Large intestine (tissue), 3 donors: Measurements from ENCODE around the gene FRAS1. TPM values are rescaled to one million over a fixed set of nuclear protein-coding genes. Genes with fewer than 3 reads are reported as not detected.
"Not testable (repeated sequence)": the region's sequence is repeated elsewhere in the genome, so short reads cannot be mapped to it uniquely, and the experiment has no call there.

ENCODE experiments used
- DNase-seq, 2 donors: peaks; one replicate each; pipeline versions ENCODE4 v3.0.0 to v3.0.0-alpha.2; 2013
- H3K27ac ChIP-seq: one replicate; pipeline ENCODE4 v1.5.1; 2013; ENCODE audit warnings: low read length
- H3K27me3 ChIP-seq: 2 replicates; pipeline ENCODE4 v1.6.1; 2013; ENCODE audit warnings: low read length; ENCODE audit not compliant: control insufficient read depth, insufficient read depth
- H3K36me3 ChIP-seq: 2 replicates; pipeline ENCODE4 v1.6.1; 2013; ENCODE audit warnings: low read length; ENCODE audit not compliant: control insufficient read depth, insufficient read depth
- H3K4me1 ChIP-seq: one replicate; pipeline ENCODE4 v1.6.1; 2013; ENCODE audit warnings: low read length; ENCODE audit not compliant: control insufficient read depth, insufficient read depth
- H3K4me3 ChIP-seq: one replicate; pipeline ENCODE4 v1.5.1; 2013; ENCODE audit warnings: low read length
- H3K9me3 ChIP-seq: one replicate; pipeline ENCODE4 v1.6.1; 2013; ENCODE audit warnings: mild to moderate bottlenecking, low read depth, low read length, moderate library complexity; ENCODE audit not compliant: control insufficient read depth
- WGBS: methylation state at CpG from one replicate; pipeline ENCODE4 v1.1.5; 2013; ENCODE audit warnings: low lambda C conversion rate; ENCODE audit not compliant: insufficient coverage; 5-methylcytosine and 5-hydroxymethylcytosine counted together
- polyA plus RNA-seq: library from polyadenylated mRNA; unstranded; fragments of 120-200 nt; gene quantifications from one replicate; pipeline ENCODE4 v1.2.1, GENCODE V29; 2013

FRAS1 gene
- polyA plus RNA-seq, 1 donor = 12.9 TPM

- H3K27ac ChIP-seq = no peak overlapping the region
- whole genome bisulfite sequencing = no CpG with 5 or more reads among the region's 7 CpGs
- peaks cover 14% of the 10 kb centered on the region for H3K36me3 ChIP-seq
These were observed 210.7 kb downstream of the FRAS1 start for GRCh38 chr4:78267790-78268189.

DNA sequence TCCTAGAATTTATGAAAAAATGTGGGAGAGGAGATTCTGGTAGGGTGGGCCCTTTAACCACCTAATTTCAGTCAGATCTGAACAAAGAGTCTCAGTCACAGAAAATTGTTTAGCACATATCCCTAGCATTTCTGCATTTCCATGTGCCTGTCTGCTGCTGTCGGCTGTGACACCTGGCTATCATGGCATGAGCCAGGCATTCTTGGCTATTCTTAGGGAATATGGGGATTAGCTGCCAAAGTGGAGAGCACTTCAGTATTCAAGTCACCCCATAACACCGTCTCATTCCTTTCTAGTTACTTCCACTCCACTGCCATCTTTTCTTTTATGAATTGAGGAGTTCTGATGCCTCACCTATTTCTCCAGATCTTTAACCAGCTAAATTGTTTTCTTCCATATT lies 211.5 kb downstream of the FRAS1 start:
- H3K27ac ChIP-seq = no peak overlapping the region
- no peaks in the 10 kb centered on the region for H3K4me1 ChIP-seq
- 90% methylated on average over 1 of the region's 2 CpGs for WGBS
- DNase-seq = no peak
- no peaks in the 10 kb centered on the region for H3K9me3 ChIP-seq
- no peaks in the 10 kb centered on the region for H3K27me3 ChIP-seq
- peaks cover 14% of the 10 kb centered on the region for H3K36me3 ChIP-seq
- no peak overlapping the region for H3K4me3 ChIP-seq

More at GRCh38 chr4:78267790-78268189, 210.7 kb downstream of the FRAS1 start:
- DNase-seq = no peak
- H3K27me3 ChIP-seq = no peaks in the 10 kb centered on the region
- no peaks in the 10 kb centered on the region for H3K4me1 ChIP-seq
- no peak overlapping the region for H3K4me3 ChIP-seq
- H3K9me3 ChIP-seq = no peaks in the 10 kb centered on the region

- H3K27ac ChIP-seq, H3K27me3 ChIP-seq, H3K4me3 ChIP-seq, H3K9me3 ChIP-seq, DNase-seq, H3K4me1 ChIP-seq, H3K36me3 ChIP-seq: not testable (repeated sequence)
- WGBS = no CpG with 5 or more reads among the region's 4 CpGs
These were observed 218.3 kb downstream of the FRAS1 start for GRCh38 chr4:78275450-78275849.

GRCh38 chr4:78286281-78286680 lies 229.2 kb downstream of the FRAS1 start:
- Histone ChIP-seq H3K36me3 (peaks cover 12% of the 10 kb centered on the region), H3K4me3 (no peak overlapping the region), H3K27me3 (no peaks in the 10 kb centered on the region), H3K4me1 (no peaks in the 10 kb centered on the region), H3K27ac (no peak overlapping the region), H3K9me3 (no peaks in the 10 kb centered on the region)
- no CpG with 5 or more reads among the region's 5 CpGs for WGBS
- no peak for DNase-seq

DNA sequence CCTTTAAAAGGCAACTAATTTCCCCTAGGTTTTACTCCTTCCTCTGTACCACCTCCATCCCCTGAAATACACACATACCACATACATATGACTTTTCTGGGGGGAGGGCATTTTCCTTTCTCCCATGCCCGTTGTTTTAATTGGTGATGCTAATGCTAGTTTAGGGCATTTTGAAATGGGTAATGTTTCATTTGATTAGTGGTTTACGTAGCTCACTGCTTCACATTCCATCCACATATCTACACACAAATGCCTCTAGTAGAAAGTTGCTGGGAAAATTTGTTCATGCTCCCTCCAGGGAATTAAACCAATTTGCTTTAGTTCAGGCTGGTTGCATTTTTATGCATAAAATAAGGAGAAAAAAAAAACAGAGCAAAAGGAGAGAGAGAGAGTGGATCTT lies 231.2 kb downstream of the FRAS1 start:
- H3K4me1 ChIP-seq = no peaks in the 10 kb centered on the region
- no peak overlapping the region for H3K4me3 ChIP-seq
- peaks cover 12% of the 10 kb centered on the region for H3K36me3 ChIP-seq
- no peaks in the 10 kb centered on the region for H3K27me3 ChIP-seq
- no peak for DNase-seq
- H3K27ac ChIP-seq = no peak overlapping the region
- WGBS = no CpG with 5 or more reads among the region's 2 CpGs
- H3K9me3 ChIP-seq = no peaks in the 10 kb centered on the region

- no peaks in the 10 kb centered on the region for H3K27me3 ChIP-seq
- DNase-seq = no peak
- no peaks in the 10 kb centered on the region for H3K4me1 ChIP-seq
- no CpG with 5 or more reads among the region's 3 CpGs for WGBS
- no peak overlapping the region for H3K4me3 ChIP-seq
- no peaks in the 10 kb centered on the region for H3K9me3 ChIP-seq
- H3K27ac ChIP-seq = no peak overlapping the region
- H3K36me3 ChIP-seq = peaks cover 5% of the 10 kb centered on the region
These were observed 234.2 kb downstream of the FRAS1 start for GRCh38 chr4:78291277-78291676.

DNA sequence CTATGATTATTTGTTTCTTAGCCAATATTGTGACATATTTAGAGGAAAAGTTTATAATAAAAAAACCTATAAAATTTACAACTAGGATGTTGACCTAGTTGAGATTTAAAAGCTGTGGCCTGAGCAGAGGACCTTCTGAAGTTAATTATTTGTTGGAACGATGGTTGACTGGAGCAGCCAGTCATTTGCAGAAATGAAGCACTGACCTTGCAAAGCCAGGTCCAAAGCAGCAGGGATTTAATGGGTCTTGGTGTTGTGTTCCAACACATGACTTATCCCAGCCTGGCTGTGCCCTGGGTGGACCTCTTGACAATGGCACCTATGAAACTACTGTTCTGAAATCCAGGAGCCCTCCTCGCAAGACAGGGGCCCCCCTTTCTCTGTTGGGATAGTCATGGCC lies 235.2 kb downstream of the FRAS1 start:
- no CpG with 5 or more reads among the region's 2 CpGs for WGBS

DNA sequence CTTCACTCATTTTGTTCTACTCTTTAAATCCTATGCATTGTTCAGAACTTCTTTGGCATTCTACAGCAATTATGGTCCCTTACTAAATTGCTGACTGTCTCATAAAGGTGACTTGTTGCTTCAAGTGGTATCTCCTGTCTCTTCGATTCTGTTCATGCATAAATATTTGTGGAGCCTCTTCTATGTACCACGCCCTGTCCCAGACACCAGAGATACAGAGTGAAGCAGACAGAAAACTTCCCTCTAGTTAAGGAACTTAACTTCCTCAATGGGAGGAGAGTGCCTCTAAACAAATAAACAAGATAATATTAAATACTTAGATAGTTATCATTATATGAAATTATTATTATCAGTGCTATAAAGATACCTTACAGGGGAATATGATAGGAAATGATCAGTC lies 235.7 kb downstream of the FRAS1 start:
- no peaks in the 10 kb centered on the region for H3K9me3 ChIP-seq
- no peaks in the 10 kb centered on the region for H3K4me1 ChIP-seq
- WGBS = no CpG with 5 or more reads among the region's 2 CpGs
- no peak overlapping the region for H3K4me3 ChIP-seq
- H3K36me3 ChIP-seq = no peaks in the 10 kb centered on the region
- no peaks in the 10 kb centered on the region for H3K27me3 ChIP-seq
- DNase-seq = no peak
- no peak overlapping the region for H3K27ac ChIP-seq

More for the DNA sequence above, 235.2 kb downstream of the FRAS1 start:
- Histone ChIP-seq H3K27ac (no peak overlapping the region), H3K36me3 (peaks cover under 1% of the 10 kb centered on the region), H3K4me1 (no peaks in the 10 kb centered on the region), H3K27me3 (no peaks in the 10 kb centered on the region), H3K9me3 (no peaks in the 10 kb centered on the region), H3K4me3 (no peak overlapping the region)
- no peak for DNase-seq

DNA sequence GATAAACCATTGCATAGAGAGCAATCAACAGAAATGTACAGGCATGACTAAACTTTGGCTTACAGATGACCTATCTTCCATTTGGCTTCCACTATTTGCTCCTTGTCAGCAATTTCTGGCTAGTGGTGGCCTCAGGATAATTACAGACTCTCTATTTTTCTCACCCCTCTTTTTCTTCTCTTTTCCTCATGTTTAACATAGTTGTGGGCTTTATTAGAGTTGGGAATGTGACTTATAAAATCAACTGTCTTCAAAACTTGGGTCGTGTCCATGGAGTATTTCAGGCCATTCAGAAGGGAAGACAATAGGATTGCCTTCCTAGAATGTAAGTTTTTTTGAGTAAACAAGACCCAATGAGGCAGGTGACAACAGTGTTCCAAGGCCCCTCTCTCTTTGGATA lies 236.2 kb downstream of the FRAS1 start:
- Histone ChIP-seq H3K9me3 (no peaks in the 10 kb centered on the region), H3K36me3 (no peaks in the 10 kb centered on the region), H3K27me3 (no peaks in the 10 kb centered on the region), H3K4me1 (no peaks in the 10 kb centered on the region), H3K27ac (no peak overlapping the region), H3K4me3 (no peak overlapping the region)
- no CpG with 5 or more reads among the region's 1 CpG for WGBS
- no peak for DNase-seq

- Histone ChIP-seq H3K4me1 (no peaks in the 10 kb centered on the region), H3K9me3 (no peaks in the 10 kb centered on the region), H3K4me3 (no peak overlapping the region), H3K36me3 (no peaks in the 10 kb centered on the region), H3K27ac (no peak overlapping the region), H3K27me3 (no peaks in the 10 kb centered on the region)
- no CpG with 5 or more reads among the region's 4 CpGs for WGBS
- peak in 1 of 2 donors; percentile 4 for DNase-seq
These were observed 236.7 kb downstream of the FRAS1 start for GRCh38 chr4:78293821-78294301.

DNA sequence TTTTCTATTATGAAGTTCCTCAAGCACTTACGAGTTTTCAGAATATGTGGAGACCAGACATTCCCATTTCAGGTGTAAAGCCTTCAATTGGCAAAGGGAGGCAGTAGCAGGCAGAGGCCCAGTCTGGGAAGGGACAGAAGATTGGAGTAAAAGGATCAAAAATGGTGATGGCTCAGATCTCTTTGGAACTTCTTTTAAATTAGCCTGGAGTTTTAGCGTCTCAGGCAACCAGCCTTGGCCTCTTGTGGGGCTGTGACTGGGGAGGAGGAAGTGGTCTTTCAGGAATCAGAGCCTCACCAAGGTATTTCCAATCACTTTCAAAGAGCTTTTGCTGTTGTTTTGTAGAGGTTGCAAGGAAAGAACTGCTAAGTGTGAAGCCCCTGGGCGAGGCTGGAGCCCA lies 239.1 kb downstream of the FRAS1 start:
- H3K4me3 ChIP-seq = no peak overlapping the region

More for the DNA sequence above, 239.1 kb downstream of the FRAS1 start:
- Histone ChIP-seq H3K4me1 (no peaks in the 10 kb centered on the region), H3K27me3 (no peaks in the 10 kb centered on the region), H3K36me3 (no peaks in the 10 kb centered on the region), H3K27ac (no peak overlapping the region), H3K9me3 (no peaks in the 10 kb centered on the region)
- no peak for DNase-seq
- no CpG with 5 or more reads among the region's 3 CpGs for WGBS
